ENCODE measurements around the gene DOC2B. TPM values are rescaled to one million over a fixed set of nuclear protein-coding genes. Genes with fewer than 3 reads are reported as not detected.
"Not testable (repeated sequence)": the region's sequence is repeated elsewhere in the genome, so short reads cannot be mapped to it uniquely, and the experiment has no call there.

Gene DOC2B
- polyA plus RNA-seq, 2 donors = 2.0 to 14.5 TPM

DNA sequence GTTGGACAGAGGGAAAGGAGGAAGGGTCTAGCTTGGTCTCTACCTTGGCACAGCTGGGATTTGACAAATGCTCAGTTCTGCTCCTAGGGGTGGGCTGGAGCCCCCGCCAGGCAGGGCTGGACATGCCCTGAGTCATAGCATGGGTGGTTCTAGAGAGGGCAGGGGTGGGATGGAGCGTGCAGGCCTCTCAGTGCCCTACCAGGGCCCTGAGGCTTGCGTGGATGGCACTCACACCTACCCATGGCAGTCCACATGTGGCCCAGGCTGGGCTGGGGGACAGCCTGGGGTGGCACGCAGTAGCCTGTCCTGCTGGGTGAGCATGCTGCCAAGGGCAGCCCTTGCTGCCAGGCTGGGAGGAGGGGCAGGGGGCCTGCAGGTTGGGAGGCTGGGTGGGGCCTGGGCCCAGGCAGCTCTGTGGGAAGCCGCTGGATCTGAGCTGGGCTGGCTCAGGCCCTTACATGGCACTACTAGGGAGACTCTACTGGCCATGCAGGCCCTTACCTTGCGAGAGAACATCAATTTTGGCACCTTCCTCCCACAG is 11.2 kb downstream of the DOC2B start:
- WGBS, 2 donors = 86% methylated on average over 6 of the region's 6 CpGs
- no peak overlapping the region for H3K27ac ChIP-seq (ENCODE audit: low read depth in 2 of 2, low read length in 1 of 2)
- peaks cover 0 to 3% of the 10 kb centered on the region in 2 donors for H3K36me3 ChIP-seq (ENCODE audit: control insufficient read depth in 2 of 2, insufficient read depth in 2 of 2, low read length in 1 of 2)
- H3K4me3 ChIP-seq (ENCODE audit: low read depth in 1 of 2, low read length in 2 of 2) = no peak overlapping the region
- H3K27me3 ChIP-seq (ENCODE audit: control insufficient read depth in 1 of 2, insufficient read depth in 2 of 2, low read length in 2 of 2) = no peaks in the 10 kb centered on the region
- no peaks in the 10 kb centered on the region for H3K4me1 ChIP-seq (ENCODE audit: control insufficient read depth in 2 of 2, insufficient read depth in 2 of 2, low read length in 1 of 2)
- no peaks in the 10 kb centered on the region for H3K9me3 ChIP-seq (ENCODE audit: control insufficient read depth in 2 of 2, insufficient read depth in 1 of 2, low read depth in 1 of 2, low read length in 1 of 2)

DNA sequence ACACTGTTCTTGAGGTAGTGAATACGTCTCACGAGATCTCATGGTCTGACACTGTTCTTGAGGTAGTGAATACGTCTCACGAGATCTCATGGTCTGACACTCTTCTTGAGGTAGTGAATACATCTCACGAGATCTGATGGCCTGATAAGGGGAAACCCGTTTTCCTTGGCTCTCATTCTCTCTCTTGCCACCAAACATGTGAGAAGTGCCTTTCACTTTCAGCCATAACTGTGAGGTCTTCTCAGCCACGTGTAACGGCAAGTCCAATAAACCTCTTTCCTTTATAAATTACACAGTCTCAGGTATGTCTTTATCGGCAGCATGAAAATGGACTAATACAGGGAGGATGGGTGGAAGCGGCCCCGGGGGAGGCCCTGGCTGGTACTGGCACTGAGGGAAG is 12.8 kb downstream of the DOC2B start:
- H3K9me3 ChIP-seq (ENCODE audit: control insufficient read depth in 2 of 2, insufficient read depth in 1 of 2, low read depth in 1 of 2, low read length in 1 of 2); H3K27me3 ChIP-seq (ENCODE audit: control insufficient read depth in 1 of 2, insufficient read depth in 2 of 2, low read length in 2 of 2); H3K27ac ChIP-seq (ENCODE audit: low read depth in 2 of 2, low read length in 1 of 2); H3K36me3 ChIP-seq (ENCODE audit: control insufficient read depth in 2 of 2, insufficient read depth in 2 of 2, low read length in 1 of 2); H3K4me3 ChIP-seq (ENCODE audit: low read depth in 1 of 2, low read length in 2 of 2); H3K4me1 ChIP-seq (ENCODE audit: control insufficient read depth in 2 of 2, insufficient read depth in 2 of 2, low read length in 1 of 2): not testable (repeated sequence)
- WGBS, 2 donors = 82 to 83% methylated on average over 9 of the region's 11 CpGs

DNA sequence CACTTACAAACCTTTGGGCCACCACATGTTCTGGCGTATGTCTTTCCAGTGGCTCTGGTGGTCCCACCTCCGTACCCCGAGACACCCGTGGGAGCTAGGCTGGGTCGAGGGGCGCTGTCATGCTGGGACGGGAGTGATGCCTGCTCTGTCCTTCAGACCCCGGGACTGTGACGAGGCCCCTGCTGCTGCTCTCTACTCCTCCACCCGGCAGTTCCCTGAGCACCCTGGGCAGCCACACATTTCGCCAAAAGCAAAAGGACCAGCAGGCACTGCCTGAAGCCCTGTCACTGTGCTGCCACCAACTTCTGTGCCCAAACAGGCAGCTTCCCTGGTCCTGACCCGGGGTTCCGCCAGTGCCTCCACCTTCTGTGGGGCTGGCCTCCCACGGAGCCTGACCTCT is 15.5 kb downstream of the DOC2B start:
- Histone ChIP-seq H3K9me3 (ENCODE audit: control insufficient read depth in 2 of 2, insufficient read depth in 1 of 2, low read depth in 1 of 2, low read length in 1 of 2) (no peaks in the 10 kb centered on the region), H3K36me3 (ENCODE audit: control insufficient read depth in 2 of 2, insufficient read depth in 2 of 2, low read length in 1 of 2) (peaks cover 0 to 6% of the 10 kb centered on the region in 2 donors), H3K27ac (ENCODE audit: low read depth in 2 of 2, low read length in 1 of 2) (no peak overlapping the region), H3K4me1 (ENCODE audit: control insufficient read depth in 2 of 2, insufficient read depth in 2 of 2, low read length in 1 of 2) (no peaks in the 10 kb centered on the region), H3K27me3 (ENCODE audit: control insufficient read depth in 1 of 2, insufficient read depth in 2 of 2, low read length in 2 of 2) (no peaks in the 10 kb centered on the region), H3K4me3 (ENCODE audit: low read depth in 1 of 2, low read length in 2 of 2) (no peak overlapping the region)
- 93 to 94% methylated on average over 14 of the region's 14 CpGs for WGBS, 2 donors

DNA sequence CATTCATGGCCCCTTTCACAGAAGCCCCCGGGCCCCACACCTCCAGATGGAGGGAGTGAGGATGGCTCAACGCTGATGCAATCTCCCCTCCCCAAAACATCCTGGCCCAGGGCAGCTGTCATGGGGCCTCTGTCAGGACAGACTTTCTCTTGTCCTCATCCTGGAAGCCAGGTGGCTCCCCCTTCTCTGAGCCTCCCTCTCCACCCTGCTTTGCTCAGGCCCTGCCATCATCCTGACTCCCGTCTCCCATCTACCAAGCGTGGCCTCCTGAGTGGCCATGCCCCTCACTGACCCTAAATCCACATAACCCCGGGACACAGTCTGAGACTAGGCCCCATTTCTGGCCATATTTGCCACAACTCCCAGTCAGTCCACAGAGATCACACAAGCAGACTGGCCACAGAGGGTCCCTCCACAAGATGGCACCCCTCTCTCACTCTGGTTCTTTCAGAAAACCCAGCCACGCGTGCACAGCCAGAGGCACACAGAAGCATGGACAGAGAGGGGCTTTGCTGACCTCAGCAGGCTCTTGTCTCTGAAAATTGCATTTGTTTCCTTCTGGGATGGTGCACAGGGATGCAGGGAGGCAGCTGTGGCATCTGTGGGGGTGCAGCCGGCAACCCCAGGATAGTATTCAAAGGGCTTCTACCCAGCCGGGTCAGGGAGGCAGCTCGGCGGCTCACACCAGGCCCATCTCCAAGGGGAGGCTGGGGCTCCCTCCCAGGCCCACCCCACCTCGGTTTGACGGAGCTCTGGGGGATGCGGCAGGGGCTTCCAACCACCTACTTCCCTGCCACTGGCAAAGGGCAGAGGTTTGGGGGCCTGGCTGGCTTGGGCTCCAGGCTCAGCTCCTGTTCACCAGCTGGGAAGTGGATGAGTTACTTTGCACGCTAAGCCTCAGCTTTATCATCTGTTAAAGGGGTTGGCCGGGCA is 16.9 kb downstream of the DOC2B start:
- peaks cover 0 to 9% of the 10 kb centered on the region in 2 donors for H3K36me3 ChIP-seq (ENCODE audit: control insufficient read depth in 2 of 2, insufficient read depth in 2 of 2, low read length in 1 of 2)
- H3K4me1 ChIP-seq (ENCODE audit: control insufficient read depth in 2 of 2, insufficient read depth in 2 of 2, low read length in 1 of 2) = no peaks in the 10 kb centered on the region
- H3K9me3 ChIP-seq (ENCODE audit: control insufficient read depth in 2 of 2, insufficient read depth in 1 of 2, low read depth in 1 of 2, low read length in 1 of 2) = no peaks in the 10 kb centered on the region
- H3K27me3 ChIP-seq (ENCODE audit: control insufficient read depth in 1 of 2, insufficient read depth in 2 of 2, low read length in 2 of 2) = no peaks in the 10 kb centered on the region
- H3K4me3 ChIP-seq (ENCODE audit: low read depth in 1 of 2, low read length in 2 of 2) = no peak overlapping the region
- 73 to 75% methylated on average over 16 of the region's 16 CpGs for WGBS, 2 donors
- H3K27ac ChIP-seq (ENCODE audit: low read depth in 2 of 2, low read length in 1 of 2) = no peak overlapping the region

DNA sequence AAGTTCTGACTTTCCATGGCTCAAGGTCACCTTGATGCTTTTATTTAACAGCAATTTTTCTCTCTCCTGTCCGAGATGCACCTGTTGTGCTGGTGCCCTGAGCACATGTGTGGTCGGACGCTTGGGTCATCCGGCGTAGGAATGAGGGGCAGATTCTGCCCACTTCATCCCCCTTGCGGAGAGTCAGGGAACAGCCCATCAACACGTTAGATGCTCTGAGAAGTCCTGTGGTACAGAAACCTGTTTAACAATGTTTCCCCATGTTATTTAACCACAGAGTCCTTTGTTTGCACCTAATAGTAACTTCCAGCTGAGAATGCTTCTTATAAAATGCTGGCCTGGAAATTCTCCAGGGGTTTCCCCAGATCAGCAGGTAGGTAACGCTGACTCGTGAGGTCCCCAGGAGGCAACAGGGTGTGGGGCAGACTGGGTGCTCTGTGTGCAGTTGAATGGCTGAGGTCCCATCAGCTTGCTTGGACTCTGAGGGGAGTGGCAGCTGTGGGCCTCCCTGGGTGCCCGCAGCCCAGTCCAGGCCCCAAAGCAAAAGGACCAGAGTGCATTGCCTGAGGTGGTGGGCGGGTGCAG is 17.8 kb downstream of the DOC2B start:
- no peaks in the 10 kb centered on the region for H3K27me3 ChIP-seq (ENCODE audit: control insufficient read depth in 1 of 2, insufficient read depth in 2 of 2, low read length in 2 of 2)
- no peak overlapping the region for H3K4me3 ChIP-seq (ENCODE audit: low read depth in 1 of 2, low read length in 2 of 2)
- H3K9me3 ChIP-seq (ENCODE audit: control insufficient read depth in 2 of 2, insufficient read depth in 1 of 2, low read depth in 1 of 2, low read length in 1 of 2) = no peaks in the 10 kb centered on the region
- 67 to 77% methylated on average over 11 of the region's 11 CpGs for WGBS, 2 donors
- H3K4me1 ChIP-seq (ENCODE audit: control insufficient read depth in 2 of 2, insufficient read depth in 2 of 2, low read length in 1 of 2) = no peaks in the 10 kb centered on the region
- H3K27ac ChIP-seq (ENCODE audit: low read depth in 2 of 2, low read length in 1 of 2) = no peak overlapping the region
- peaks cover 0 to 6% of the 10 kb centered on the region in 2 donors for H3K36me3 ChIP-seq (ENCODE audit: control insufficient read depth in 2 of 2, insufficient read depth in 2 of 2, low read length in 1 of 2)

DNA sequence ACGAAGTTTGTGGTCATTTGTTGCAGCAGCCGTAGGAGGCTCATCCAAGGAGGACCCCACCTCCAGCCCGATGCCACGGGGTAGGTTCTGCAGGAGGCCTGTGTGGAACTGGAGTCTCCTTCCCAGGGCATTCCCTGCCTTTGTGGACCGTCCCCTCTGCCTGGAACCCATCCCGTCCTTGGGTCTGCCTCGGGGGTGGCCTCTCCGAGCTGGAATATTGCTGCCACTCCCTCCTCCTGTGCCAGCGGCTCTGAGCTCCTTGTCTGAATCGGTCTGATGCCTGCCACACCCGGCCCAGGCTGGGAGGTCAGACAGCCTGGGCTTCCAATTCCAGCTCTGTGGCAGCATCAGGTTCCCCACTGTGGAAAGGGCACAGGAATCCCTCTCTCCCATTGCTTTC is 18.8 kb downstream of the DOC2B start:
- Histone ChIP-seq H3K4me1 (ENCODE audit: control insufficient read depth in 2 of 2, insufficient read depth in 2 of 2, low read length in 1 of 2) (no peaks in the 10 kb centered on the region), H3K9me3 (ENCODE audit: control insufficient read depth in 2 of 2, insufficient read depth in 1 of 2, low read depth in 1 of 2, low read length in 1 of 2) (no peaks in the 10 kb centered on the region), H3K4me3 (ENCODE audit: low read depth in 1 of 2, low read length in 2 of 2) (no peak overlapping the region), H3K27me3 (ENCODE audit: control insufficient read depth in 1 of 2, insufficient read depth in 2 of 2, low read length in 2 of 2) (no peaks in the 10 kb centered on the region), H3K36me3 (ENCODE audit: control insufficient read depth in 2 of 2, insufficient read depth in 2 of 2, low read length in 1 of 2) (peaks cover 0 to 6% of the 10 kb centered on the region in 2 donors), H3K27ac (ENCODE audit: low read depth in 2 of 2, low read length in 1 of 2) (no peak overlapping the region)
- WGBS, 2 donors = 75 to 76% methylated on average over 11 of the region's 11 CpGs

DNA sequence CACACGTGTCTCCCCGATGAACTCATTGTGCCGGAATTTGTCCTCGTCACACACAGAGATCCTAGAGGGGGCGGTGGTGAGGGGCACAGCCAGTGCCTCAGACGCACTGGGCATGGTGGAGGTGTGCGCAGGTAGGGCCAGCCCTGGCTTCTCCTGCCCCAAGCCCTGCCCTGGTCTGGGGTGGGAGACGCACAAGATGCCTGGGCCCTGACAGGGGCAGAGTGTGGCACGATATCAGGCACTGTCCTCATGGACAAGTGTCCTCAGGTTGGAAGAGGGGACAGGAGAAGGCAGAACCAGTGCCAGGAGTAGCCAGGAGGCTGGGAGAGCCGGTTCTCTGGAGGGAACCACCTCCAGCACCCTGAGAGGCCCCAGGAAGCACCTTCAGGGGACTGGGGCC is 20.0 kb downstream of the DOC2B start:
- 86 to 90% methylated on average over 10 of the region's 10 CpGs for WGBS, 2 donors
- H3K36me3 ChIP-seq (ENCODE audit: control insufficient read depth in 2 of 2, insufficient read depth in 2 of 2, low read length in 1 of 2) = peaks cover 0 to 6% of the 10 kb centered on the region in 2 donors

DNA sequence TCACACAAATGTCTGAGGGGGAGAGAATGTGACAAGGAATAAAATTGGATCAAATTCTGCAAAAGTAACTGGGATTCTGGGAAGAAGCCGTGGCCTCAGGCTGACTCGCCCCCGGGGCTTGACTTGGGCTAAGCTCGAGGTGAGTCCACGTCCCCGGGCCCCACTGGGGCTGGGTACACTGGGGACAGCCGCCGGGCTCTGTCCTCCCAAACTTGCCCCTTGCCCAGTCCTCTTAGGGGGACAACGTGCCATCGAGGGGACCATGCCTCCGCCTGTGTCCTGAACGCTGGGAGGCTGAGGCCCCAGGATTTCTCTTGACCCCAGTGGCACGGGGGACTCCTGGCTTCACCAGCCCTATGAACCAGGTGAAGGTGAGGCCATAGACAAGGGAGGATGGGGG is 21.1 kb downstream of the DOC2B start:
- WGBS, 2 donors = 85 to 87% methylated on average over 13 of the region's 13 CpGs
- Histone ChIP-seq H3K4me1 (ENCODE audit: control insufficient read depth in 2 of 2, insufficient read depth in 2 of 2, low read length in 1 of 2) (no peaks in the 10 kb centered on the region), H3K27ac (ENCODE audit: low read depth in 2 of 2, low read length in 1 of 2) (no peak overlapping the region), H3K4me3 (ENCODE audit: low read depth in 1 of 2, low read length in 2 of 2) (no peak overlapping the region), H3K27me3 (ENCODE audit: control insufficient read depth in 1 of 2, insufficient read depth in 2 of 2, low read length in 2 of 2) (no peaks in the 10 kb centered on the region), H3K9me3 (ENCODE audit: control insufficient read depth in 2 of 2, insufficient read depth in 1 of 2, low read depth in 1 of 2, low read length in 1 of 2) (no peaks in the 10 kb centered on the region), H3K36me3 (ENCODE audit: control insufficient read depth in 2 of 2, insufficient read depth in 2 of 2, low read length in 1 of 2) (peaks cover 0 to 6% of the 10 kb centered on the region in 2 donors)

More for the DNA sequence above, 20.0 kb downstream of the DOC2B start:
- H3K27ac ChIP-seq (ENCODE audit: low read depth in 2 of 2, low read length in 1 of 2) = no peak overlapping the region
- no peaks in the 10 kb centered on the region for H3K27me3 ChIP-seq (ENCODE audit: control insufficient read depth in 1 of 2, insufficient read depth in 2 of 2, low read length in 2 of 2)
- no peaks in the 10 kb centered on the region for H3K9me3 ChIP-seq (ENCODE audit: control insufficient read depth in 2 of 2, insufficient read depth in 1 of 2, low read depth in 1 of 2, low read length in 1 of 2)
- H3K4me3 ChIP-seq (ENCODE audit: low read depth in 1 of 2, low read length in 2 of 2) = no peak overlapping the region
- H3K4me1 ChIP-seq (ENCODE audit: control insufficient read depth in 2 of 2, insufficient read depth in 2 of 2, low read length in 1 of 2) = no peaks in the 10 kb centered on the region

DNA sequence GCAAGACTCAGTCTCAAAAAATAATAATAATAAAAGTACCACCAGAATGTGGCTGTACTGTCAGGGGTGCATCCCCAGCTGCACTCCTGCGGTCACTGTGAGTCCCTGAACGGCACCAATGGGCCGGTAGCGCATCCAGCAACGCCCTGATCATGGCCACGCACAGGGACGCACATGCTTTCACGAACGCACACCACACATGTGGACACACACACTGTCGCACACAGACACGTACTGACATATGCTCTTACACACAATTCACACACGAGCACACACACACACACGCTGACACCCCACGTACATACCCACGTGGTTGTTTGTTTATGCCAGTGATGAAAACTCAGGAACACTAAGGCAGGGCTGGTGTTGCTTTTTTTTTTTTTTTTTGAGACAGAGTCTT is 21.8 kb downstream of the DOC2B start:
- Histone ChIP-seq H3K4me3 (ENCODE audit: low read depth in 1 of 2, low read length in 2 of 2) (no peak overlapping the region), H3K27ac (ENCODE audit: low read depth in 2 of 2, low read length in 1 of 2) (no peak overlapping the region), H3K27me3 (ENCODE audit: control insufficient read depth in 1 of 2, insufficient read depth in 2 of 2, low read length in 2 of 2) (no peaks in the 10 kb centered on the region), H3K4me1 (ENCODE audit: control insufficient read depth in 2 of 2, insufficient read depth in 2 of 2, low read length in 1 of 2) (no peaks in the 10 kb centered on the region), H3K36me3 (ENCODE audit: control insufficient read depth in 2 of 2, insufficient read depth in 2 of 2, low read length in 1 of 2) (peaks cover 0 to 6% of the 10 kb centered on the region in 2 donors), H3K9me3 (ENCODE audit: control insufficient read depth in 2 of 2, insufficient read depth in 1 of 2, low read depth in 1 of 2, low read length in 1 of 2) (no peaks in the 10 kb centered on the region)
- 93 to 96% methylated on average over 15 of the region's 15 CpGs for WGBS, 2 donors
